ENCODE data around the gene DLGAP5.

DLGAP5 gene, protein sequence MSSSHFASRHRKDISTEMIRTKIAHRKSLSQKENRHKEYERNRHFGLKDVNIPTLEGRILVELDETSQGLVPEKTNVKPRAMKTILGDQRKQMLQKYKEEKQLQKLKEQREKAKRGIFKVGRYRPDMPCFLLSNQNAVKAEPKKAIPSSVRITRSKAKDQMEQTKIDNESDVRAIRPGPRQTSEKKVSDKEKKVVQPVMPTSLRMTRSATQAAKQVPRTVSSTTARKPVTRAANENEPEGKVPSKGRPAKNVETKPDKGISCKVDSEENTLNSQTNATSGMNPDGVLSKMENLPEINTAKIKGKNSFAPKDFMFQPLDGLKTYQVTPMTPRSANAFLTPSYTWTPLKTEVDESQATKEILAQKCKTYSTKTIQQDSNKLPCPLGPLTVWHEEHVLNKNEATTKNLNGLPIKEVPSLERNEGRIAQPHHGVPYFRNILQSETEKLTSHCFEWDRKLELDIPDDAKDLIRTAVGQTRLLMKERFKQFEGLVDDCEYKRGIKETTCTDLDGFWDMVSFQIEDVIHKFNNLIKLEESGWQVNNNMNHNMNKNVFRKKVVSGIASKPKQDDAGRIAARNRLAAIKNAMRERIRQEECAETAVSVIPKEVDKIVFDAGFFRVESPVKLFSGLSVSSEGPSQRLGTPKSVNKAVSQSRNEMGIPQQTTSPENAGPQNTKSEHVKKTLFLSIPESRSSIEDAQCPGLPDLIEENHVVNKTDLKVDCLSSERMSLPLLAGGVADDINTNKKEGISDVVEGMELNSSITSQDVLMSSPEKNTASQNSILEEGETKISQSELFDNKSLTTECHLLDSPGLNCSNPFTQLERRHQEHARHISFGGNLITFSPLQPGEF

DNA sequence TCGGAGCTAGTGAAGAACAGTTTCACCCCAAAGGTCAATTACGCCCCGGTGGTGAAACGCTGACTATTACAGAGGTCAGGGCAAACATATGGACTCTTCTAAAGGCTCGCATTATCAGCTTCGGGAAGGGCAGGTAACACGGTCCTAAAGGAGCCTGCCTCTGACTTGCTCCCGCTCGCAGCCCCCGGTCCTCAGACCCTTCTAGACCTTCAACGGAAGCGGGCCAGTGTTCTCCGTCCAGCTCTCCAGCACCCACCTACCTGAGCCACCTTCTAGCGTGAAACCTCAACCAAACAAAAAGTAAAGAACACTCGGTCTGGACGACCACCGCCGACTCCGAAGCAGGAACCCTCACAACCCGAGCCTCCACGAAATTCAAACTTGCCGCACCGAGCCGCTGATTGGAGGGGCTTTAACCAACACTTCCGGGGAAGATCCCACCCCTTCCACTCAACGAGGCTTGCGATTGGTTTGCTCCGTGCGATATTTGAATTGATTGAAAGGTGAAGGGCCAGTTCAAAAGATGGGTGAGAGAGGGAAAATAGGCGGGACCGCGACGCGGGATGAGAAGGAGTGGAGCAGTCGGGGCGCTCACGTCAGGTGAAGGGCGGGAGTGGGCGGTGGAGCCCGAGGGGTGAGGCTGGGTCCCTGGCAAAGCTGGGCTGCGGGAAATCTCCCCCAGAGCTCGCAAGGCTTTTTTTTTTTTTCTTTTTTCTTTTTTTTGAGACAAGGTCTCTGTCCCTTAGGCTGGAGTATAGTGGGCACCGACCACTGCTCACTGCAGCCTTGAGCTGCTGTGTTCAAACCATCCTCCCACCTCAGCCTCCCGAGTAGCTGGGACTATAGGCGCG is at the start of gene DLGAP5:
DLGAP5 (minus strand) TSS at position 383 of the 851 bp plus-strand sequence. CDS start 2,406 bp downstream, outside the sequence.
- DNase-seq = peak; percentile 92

DNA sequence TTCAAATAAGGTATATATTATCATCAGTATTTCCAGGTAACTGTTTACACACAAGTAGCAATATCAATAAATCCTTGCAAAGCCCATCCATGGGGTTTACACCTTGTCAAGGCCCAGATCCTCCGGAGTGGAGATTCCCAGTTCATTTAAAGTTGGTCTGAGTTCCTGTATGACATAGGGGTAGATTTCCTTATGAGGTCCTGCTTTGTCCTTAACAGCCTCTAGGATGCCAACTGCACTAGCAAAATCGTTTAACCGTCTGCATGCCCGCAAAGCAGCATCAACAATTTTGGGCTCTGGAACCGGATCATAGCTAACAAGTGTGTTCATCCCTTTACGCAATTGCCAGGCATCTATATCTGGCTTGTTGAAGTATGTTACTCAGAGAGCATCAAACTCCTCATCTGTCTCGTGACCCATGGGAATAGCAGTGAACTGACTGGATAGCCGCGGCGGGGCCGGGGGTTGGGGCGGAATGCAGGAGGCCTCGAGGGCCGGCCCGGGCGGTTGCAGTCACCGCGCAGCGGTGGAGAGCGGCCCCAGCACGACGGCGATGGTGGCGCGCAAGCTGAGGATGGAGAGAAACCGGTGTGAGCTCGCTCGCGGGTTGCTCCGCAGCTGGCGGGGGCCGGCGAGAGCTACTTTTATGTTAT is 49.3 kb upstream of the DLGAP5 start:
- no peak for DNase-seq

DNA sequence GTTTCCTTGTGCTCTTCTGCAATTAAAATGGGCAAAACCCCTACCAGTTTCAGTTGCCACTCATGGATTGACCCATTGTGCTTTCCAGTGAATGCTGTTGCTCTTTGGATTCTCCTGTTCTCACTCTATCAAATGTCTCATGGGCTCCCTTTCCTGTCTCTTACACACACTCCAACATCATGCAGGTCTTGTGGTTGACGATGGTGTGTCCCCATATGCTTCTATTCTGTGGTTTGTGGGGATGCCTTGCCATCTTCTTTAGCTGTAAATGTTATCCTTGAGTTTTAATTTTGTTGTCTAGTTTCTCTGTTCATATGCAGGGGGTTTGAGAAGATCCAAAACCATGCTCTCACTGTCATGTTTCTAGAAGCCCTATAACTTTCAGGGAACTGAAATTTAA is 47.9 kb upstream of the DLGAP5 start:
- DNase-seq = peak; percentile 3

DNA sequence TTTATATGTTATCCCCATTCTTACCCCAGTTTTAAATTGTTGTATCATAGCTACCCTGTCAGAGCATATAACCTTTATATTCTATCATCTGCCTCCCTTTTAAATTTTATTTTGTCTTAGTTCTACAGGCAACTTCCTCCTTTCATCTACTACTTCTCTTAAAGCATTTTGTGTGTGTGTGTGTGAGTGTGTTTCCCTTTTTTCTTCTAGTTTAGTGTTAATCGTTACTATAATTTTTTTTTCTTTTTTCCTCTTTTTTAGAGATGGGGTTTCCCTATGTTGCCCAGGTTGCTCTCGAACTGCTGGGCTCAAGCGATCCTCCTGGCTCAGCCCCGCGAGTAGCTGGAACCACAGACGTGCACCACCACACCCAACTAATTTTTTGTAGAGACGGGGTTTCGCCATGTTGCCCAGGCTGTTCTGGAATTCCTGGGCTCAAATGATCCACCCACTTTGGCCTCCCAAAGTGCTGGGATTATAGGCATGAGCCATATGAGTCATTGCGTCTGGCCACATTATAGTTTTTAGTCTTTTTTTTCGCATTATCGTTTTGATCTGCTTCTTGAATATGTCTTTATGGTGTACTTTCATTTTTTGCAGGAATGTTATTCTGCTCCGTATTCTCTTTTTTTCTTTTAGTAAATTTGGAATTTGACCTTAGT is 46.8 kb upstream of the DLGAP5 start:
- DNase-seq = peak; percentile 63

DNA sequence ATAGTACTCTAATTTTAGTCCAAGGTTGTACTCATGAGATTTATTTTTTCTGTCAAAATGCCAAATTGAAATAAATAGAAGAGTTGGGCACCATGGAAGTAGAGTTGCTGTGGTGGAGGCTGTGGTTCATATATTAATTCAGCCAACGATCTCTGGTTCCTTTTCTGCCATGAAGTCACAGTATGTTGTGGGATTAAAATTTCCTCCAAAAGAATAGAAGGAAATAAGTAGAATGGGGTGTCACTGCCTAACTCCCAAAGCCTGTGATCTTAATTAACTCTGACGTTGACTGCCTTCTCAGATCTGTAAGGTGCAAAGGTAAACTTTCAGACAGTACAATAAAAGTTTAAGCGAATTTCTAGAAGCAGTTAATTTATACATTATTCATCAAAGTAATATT is 42.2 kb upstream of the DLGAP5 start:
- no peak for DNase-seq

DNA sequence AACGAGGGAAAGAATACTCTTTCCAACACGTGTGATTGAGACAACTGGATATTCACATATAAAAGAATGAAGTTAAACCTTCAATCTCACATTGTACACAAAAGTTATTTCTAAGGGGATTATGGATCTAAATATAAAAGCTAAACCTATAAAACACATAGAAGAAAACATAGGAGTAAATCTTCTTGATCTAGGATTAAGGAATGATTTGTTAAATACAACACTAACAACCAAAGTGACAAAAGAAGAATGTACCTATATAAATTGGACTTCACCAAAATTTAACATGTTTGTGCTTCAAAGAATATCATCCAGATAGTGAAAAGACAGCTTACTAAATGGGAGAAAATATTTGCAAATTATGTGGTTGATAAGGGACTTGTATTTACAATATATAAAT is 36.9 kb upstream of the DLGAP5 start:
- no peak for DNase-seq

DNA sequence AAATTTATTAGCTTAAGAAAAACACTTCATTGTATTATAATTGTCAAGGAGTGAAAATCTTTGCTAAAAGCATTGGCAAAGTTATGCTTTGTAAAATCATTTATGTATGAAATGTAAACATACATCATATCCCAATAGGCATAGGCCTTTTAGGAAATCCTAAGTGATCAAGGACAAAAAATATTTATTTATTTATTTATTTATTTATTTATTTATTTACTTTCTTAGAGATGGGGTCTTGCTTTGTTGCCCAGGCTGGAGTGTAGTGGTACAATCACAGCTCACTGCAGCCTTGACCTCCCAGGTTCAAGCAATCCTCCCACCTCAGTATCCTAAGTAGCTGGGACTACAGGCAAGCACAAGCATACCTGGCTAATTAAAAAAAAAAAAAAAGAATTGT is 32.0 kb upstream of the DLGAP5 start:
- no peak for DNase-seq

DNA sequence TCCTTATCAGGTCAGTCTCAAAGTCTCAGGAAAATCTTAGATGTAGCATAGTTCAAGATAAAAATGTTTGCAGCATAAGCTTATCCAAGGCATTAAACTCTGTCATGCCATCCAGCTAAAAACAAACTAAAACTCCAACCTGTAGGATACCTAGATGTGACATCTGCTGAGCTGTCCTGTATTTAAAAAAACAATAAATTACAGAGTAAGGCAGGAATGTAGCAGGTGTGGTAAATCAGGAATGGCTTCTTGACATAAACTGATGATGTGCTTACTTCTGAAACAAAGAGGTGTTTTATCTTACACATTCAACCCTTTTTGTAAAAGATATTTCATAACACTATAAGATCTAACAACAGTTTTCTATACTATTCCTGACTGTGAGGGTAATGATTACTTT is 30.6 kb upstream of the DLGAP5 start:
- DNase-seq = no peak

DNA sequence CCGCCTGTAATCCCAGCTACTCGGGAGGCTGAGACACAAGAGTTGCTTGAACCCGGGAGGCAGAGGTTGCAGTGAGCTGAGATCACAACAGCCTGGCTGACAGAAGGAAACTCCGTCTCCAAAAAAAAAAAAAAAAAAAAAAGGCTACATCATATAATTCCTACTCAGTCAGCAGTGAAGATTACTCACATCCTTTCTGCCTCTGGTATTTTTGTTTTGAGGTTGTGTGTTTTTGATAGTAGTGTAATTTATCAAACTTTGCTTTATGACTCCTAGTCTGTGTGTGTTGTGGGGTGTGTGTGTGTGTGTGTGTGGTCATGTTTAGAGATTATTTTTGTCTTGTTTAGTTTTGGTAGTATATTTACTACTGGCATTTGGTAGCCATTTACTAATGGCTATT is 29.8 kb upstream of the DLGAP5 start:
- no peak for DNase-seq

DNA sequence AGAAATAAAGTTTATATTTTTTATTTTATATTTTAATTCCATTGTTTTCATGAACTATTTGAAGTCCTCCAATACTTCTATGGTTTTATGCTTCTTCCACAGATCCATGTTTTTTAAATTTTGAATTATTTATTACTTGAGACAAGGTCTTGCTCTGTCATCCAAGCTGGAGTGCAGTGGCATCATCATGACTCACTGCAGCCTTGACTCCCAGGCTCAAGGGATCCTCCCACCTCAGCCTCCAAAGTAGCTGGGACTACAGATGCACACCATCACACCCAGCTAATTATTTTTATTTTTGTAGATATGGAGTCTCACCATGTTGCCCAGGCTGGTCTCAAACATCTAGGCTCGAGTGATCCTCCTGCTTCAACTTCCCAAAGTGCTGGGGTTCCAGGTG is 28.8 kb upstream of the DLGAP5 start:
- no peak for DNase-seq

DNA sequence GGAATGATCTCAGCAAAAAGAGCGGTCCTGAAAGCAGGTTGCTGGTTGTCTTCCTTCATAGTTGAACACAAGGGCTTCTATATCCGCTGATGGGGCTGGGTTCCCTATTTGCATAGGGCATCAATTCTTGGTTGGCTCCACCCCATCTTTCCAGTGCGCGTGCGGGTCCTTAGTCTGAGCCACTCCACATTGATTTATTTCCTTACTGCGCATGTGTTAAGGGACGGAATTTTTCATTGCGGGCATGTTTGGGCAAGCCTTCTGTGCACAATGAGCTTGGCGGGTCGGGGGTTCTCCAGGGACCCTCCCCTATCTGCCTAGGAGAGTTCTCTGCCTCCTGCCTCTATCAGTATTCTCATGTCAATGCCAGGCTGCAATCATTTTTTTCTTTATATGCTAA is 21.2 kb upstream of the DLGAP5 start:
- no peak for DNase-seq

DNA sequence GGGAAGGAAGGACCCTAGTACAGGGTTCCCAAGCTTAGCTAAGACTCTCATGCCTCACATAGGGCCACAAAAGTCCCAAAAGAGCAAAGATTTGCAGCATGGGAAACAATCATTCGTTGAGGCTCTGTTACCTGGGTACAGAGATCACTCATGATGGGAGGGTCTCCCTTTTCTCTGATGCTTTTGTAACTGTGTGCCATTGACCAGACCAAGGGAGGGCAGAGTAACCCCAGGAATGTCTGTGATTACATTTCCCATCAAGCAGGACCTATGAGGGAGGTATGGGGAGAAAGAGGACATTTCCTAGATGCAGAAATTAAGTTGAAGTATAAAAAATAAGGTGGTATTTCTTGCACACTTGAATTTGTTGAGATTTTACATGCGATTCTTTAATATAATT is 16.4 kb upstream of the DLGAP5 start:
- no peak for DNase-seq

DNA sequence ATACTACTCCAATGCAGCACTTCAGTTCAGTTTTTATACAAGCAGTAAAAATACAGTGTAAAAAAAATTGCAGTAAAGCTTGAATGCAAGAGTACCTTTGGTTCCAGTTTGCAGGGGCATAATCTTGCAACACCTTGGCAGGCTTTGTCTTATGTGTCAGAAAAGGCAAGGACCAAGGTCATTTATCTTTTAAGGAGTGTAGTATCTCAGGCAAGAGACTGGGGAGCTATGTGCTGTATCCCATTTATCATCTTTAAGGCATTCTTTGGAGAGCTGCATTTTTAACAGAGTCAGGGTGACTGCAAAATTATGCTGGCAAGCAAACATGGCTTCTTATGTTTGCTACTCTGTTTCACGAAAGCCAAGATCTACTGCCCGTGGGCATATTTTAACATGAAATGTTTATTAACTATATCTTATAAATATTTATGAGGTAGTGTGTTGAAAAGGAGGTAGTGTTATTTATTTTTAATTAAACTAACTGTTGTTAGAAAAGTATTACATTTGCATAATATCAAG is 14.8 kb upstream of the DLGAP5 start:
- no peak for DNase-seq

DNA sequence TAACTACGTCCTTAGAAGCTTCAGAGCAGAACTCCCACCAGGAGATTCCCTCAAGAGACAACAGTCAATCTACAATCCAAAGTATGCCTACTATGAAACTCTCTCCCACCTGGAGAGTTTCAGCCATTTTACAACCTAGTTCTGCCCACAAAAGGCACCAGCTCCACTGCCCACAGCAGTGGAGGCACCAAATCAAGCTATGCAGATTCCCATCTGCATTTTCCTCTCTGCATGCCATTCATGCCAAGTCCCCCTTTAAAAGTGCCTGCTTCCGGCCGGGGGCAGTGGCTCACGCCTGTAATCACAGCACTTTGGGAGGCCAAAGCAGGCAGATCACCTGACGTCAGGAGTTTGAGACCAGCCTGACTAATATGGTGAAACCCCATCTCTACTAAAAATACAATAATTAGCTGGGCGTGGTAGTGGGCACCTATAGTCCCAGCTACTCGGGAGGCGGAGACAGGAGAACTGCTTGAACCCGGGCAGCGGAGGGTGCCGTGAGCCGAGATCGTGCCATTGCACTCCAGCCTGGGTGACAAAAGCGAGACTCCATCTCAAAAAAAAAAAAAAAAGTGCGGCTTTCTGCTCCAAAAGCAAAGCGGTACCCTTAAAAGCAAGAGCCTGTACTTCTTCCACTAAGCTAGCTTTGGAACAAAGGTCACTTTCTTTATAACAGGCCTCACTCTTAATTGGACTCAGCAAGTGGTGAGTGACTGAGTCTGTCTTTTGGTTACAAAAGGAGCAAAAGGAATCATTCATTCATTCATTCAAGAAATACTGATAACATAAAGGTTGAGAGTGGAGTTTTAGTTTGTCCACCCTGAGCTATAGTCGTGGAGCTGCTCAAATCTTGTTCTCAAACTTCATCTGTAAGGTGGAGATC is 10.1 kb upstream of the DLGAP5 start:
- no peak for DNase-seq

DNA sequence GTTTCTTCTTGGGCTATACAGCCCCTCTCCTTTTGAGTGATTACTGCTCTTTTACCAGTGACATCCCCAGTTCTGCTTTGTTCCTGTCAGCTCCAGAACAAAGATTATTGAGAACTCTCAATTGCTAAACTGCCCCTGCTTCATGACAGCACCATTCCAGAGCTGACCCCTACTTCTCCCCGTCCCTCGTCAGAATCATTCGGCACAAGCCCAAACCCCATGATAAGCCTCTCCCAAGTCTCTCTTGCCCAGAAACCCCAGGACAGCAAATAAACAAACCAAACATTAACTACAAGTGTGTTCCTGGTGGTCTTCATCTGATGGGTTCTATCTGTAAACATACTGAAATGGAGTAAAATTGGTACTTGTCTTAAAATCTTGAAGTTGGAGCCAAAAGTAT is 9.3 kb upstream of the DLGAP5 start:
- DNase-seq = no peak

DNA sequence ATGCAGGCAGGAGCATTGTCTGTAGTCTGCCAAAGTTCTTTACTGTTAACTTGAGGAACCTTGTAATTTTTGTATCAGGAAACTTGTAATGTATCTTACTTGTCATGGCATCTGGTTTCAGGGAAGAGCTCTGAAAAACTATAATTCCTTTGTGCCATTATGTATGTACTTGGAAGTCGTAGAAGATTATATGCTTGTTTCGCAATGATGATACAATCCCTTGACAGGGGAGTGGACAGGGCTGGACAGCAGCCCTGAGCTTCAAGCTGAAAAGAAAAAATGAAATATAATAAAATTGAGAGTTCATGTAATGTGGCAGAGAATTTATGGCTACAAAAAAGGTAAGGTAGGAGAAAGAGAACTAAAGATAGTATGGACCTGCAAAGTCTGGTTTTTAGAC is 7.4 kb upstream of the DLGAP5 start:
- DNase-seq = no peak

DNA sequence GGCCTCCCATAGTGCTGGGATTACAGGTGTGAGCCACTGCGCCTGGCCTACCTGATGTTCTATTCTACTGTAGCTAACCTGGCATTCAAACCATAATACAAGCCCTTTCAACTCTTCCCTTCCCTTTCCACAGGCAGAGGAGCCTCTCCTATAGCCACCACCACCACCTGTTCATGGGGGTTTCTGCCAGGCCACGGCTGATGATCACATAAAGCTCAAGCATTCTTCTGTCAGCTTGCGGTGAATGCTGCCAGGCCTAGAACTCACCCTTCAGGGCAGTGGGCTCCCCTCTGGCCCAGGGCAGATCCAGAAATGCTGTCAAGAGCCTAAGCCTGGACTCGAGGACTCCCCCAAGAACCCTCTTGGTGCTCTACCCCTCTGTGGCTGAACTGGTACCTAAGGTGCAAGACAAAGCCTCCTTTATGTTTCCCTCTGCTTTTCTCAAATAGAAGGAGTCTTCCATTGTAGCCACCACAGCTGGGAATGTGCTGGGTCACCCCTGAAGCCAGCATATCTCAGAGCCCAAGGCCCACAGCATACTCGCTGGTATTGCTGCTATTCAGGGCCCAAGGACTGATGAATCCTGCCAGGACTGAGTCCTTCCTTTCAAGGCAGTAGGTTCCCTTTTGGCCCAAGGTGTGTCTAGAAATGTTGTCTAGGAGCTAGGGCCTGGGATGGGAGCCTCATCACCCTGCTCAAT is 3.4 kb upstream of the DLGAP5 start:
- no peak for DNase-seq

DNA sequence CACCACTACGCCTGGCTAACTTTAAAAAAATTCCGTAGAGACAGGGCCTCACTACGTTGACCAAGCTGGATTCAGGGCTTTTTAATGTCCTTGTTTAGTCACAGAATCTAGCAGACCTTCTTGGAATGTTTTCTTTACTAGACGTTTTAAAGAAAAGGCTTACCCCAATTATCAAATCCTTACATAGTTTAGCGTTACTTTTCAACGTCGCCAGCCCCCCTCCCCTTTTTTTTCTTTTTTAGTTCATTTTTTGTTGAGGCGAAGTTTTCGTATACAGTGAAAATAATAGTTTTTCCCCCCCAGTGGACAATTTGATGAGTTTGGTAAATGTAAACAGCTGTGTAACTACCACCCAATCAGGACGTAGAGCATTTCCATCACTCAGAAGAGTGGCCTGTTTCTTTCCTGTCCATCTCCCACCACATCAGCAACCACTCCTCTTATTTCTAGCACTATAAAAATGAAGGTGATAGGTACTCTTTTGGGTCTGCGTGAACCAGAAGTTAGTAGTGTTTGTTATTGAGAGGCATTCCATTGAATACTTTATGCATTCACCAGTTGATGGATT is 753 bp upstream of the DLGAP5 start:
- DNase-seq = no peak

DNA sequence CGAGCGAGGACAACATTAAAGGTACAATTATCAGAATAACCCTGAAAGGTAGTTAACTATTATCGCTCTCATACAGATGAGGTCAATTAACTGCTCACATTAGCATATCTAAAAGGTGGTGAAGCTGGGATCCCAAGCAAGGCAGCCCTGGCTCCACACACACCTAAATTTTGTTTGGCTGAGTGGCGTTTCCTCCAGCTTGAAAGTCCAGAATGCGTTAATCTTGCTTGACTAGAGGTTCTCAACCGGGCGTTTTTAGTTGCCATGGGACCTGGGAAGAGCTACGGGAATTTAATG is 531 bp downstream of the DLGAP5 start:
- no peak for DNase-seq

DNA sequence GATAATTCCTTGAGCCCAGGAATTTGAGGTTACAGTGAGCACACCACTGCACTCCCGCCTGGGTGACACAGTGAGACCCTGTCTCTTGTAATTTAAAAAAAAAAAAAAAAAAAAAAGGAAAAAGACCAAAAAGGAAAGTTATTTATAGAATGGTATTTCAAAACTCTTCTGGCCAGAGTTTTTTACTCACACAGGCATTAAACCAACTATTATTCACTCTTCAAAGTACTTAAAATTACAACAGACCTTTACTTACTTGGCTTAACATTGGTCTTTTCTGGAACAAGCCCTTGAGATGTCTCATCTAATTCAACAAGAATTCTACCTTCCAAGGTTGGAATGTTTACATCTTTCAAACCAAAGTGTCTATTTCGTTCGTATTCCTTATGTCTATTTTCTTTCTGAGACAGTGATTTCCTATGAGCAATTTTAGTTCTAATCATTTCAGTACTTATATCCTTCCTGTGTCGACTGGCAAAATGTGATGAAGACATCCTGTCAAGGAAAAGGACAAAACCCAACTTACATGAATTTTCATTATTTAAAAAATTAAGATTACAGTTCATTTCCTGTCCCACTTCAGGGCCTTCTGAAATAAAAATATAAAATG is 2.6 kb downstream of the DLGAP5 start:
- DNase-seq = no peak
